DMS114 treated with DMSO at 0.1 percent for 48 hours (cell line): ENCODE results near the gene GRHL3.
"Not testable (repeated sequence)": the region's sequence is repeated elsewhere in the genome, so short reads cannot be mapped to it uniquely, and the experiment has no call there.

Experiments
- DNase-seq: peaks from one replicate; lab custom pipeline; 2025; ENCODE audit not compliant: unreplicated experiment; lab: John Stamatoyannopoulos, UW

The GRHL3 gene

GRCh38 chr1:24319312-24319863, at the start of gene GRHL3:
Gene GRHL3, plus strand, starts transcription at chr1:24319357. Its CDS starts 195 bp downstream, at chr1:24319552.
- no peak for DNase-seq

- DNase-seq: not testable (repeated sequence)
Measured at GRCh38 chr1:24274203-24275103, 44.7 kb upstream of the GRHL3 start.

GRCh38 chr1:24275104-24275410, 44.1 kb upstream of the GRHL3 start:
- no peak for DNase-seq

GRCh38 chr1:24275510-24275909, 43.6 kb upstream of the GRHL3 start:
- DNase-seq: no peak

- no peak for DNase-seq
Measured at GRCh38 chr1:24276791-24277190, 42.4 kb upstream of the GRHL3 start.

GRCh38 chr1:24277420-24278169, 41.6 kb upstream of the GRHL3 start:
- no peak for DNase-seq

- no peak for DNase-seq
Measured at GRCh38 chr1:24278726-24279125, 40.4 kb upstream of the GRHL3 start.

GRCh38 chr1:24279590-24280232, 39.4 kb upstream of the GRHL3 start:
- DNase-seq: no peak

GRCh38 chr1:24281591-24281990, 37.6 kb upstream of the GRHL3 start:
- no peak for DNase-seq

GRCh38 chr1:24282491-24282890, 36.7 kb upstream of the GRHL3 start:
- no peak for DNase-seq

GRCh38 chr1:24283326-24284155, 35.6 kb upstream of the GRHL3 start:
- no peak for DNase-seq

- DNase-seq: no peak
Measured at GRCh38 chr1:24284156-24284471, 35.0 kb upstream of the GRHL3 start.

GRCh38 chr1:24285231-24285630, 33.9 kb upstream of the GRHL3 start:
- DNase-seq: no peak

- no peak for DNase-seq
Measured at GRCh38 chr1:24286246-24287010, 32.7 kb upstream of the GRHL3 start.

GRCh38 chr1:24287779-24288178, 31.4 kb upstream of the GRHL3 start:
- DNase-seq: not testable (repeated sequence)

GRCh38 chr1:24288479-24288878, 30.7 kb upstream of the GRHL3 start:
- no peak for DNase-seq

GRCh38 chr1:24289937-24290595, 29.1 kb upstream of the GRHL3 start:
- no peak for DNase-seq

- no peak for DNase-seq
Measured at GRCh38 chr1:24290933-24291487, 28.1 kb upstream of the GRHL3 start.

GRCh38 chr1:24292103-24292502, 27.1 kb upstream of the GRHL3 start:
- no peak for DNase-seq
